Lung (tissue), 12 donors: Measurements from ENCODE around the gene CASR. TPM values are rescaled to one million over a fixed set of nuclear protein-coding genes. Genes with fewer than 3 reads are reported as not detected.

ENCODE experiments used
- ATAC-seq: fragments of 200-7000 bp; cut with Tn5 transposase; one replicate; pipeline ENCODE4 v1.9.1; 2020; ENCODE audit warnings: moderate number of reproducible peaks; ENCODE audit not compliant: insufficient read depth, low FRiP score
- DNase-seq, 3 donors: peaks; one replicate each; pipeline ENCODE4 v3.0.0-alpha.2; 2013 to 2017
- H3K27ac ChIP-seq, 2 donors: one replicate each; pipeline ENCODE4 v1.5.1; 2013; ENCODE audit warnings: mild to moderate bottlenecking in 2 of 2, moderate library complexity in 2 of 2, control low read depth in 1 of 2, inconsistent platforms in 1 of 2, low read depth in 1 of 2, low read length in 1 of 2
- H3K27me3 ChIP-seq, 3 donors: one replicate each; pipeline ENCODE4 v1.5.1; 2013; ENCODE audit warnings: low read length in 2 of 3; ENCODE audit not compliant: control insufficient read depth in 3 of 3, insufficient read depth in 3 of 3
- H3K36me3 ChIP-seq, 4 donors: one replicate each; pipeline ENCODE4 v1.5.1; 2013; ENCODE audit warnings: low read length in 4 of 4, mild to moderate bottlenecking in 1 of 4, moderate library complexity in 1 of 4; ENCODE audit not compliant: control insufficient read depth in 4 of 4, insufficient read depth in 4 of 4
- H3K4me1 ChIP-seq, 5 donors: one replicate each; pipeline ENCODE4 v1.5.1; 2013; ENCODE audit warnings: low read length in 5 of 5, mild to moderate bottlenecking in 2 of 5, moderate library complexity in 1 of 5; ENCODE audit not compliant: control insufficient read depth in 5 of 5, insufficient read depth in 5 of 5
- H3K4me3 ChIP-seq: one replicate; pipeline ENCODE4 v1.5.1; 2013; ENCODE audit warnings: mild to moderate bottlenecking, control low read depth, moderate library complexity
- H3K9ac ChIP-seq, 2 donors: one replicate each; pipeline ENCODE4 v1.5.1; 2013; ENCODE audit warnings: low read length in 2 of 2, control low read depth in 1 of 2; ENCODE audit not compliant: insufficient read depth in 1 of 2
- H3K9me3 ChIP-seq, 4 donors: one replicate each; pipeline ENCODE4 v1.5.1; 2013; ENCODE audit warnings: low read length in 3 of 4, mild to moderate bottlenecking in 1 of 4, moderate library complexity in 1 of 4; ENCODE audit not compliant: control insufficient read depth in 4 of 4, insufficient read depth in 3 of 4
- WGBS, 2 donors: extraction: QIAGEN DNeasy Blood & Tissue Kit; methylation state at CpG; one replicate each; pipeline ENCODE4 v1.1.7; 2013; 5-methylcytosine and 5-hydroxymethylcytosine counted together
- polyA plus RNA-seq, 2 donors: library from polyadenylated mRNA; stranded (reverse); fragments of 200-250 nt; gene quantifications; one replicate each; pipeline ENCODE4 v1.2.1, GENCODE V29; 2013
- total RNA-seq, 2 donors: library from RNA; depleted of rRNA in 1 of 2; stranded (reverse); fragments of >200 nt in 1 of 2; gene quantifications; one replicate each; pipeline ENCODE4 v1.2.1, GENCODE V29; 2014 to 2021
- TF ChIP-seq, protein P1 (sequence below): IDR thresholded peaks from 2 replicates; pipeline ENCODE4 v1.5.1; 2012; ENCODE audit warnings: mild to moderate bottlenecking; ENCODE audit errors: control extremely low read depth, extremely low read depth
- donor health status: control.
- donor health status: control.
- donor health status: Bipolar disorder and iron deficiency.
- donor health status: healthy.
- donor health status: DM: yes; HTN: yes; CAD: no.

CASR gene
- total and polyA plus RNA-seq, 4 donors = 0.02 to 0.40 (median 0.02) TPM; not detected in 1

DNA sequence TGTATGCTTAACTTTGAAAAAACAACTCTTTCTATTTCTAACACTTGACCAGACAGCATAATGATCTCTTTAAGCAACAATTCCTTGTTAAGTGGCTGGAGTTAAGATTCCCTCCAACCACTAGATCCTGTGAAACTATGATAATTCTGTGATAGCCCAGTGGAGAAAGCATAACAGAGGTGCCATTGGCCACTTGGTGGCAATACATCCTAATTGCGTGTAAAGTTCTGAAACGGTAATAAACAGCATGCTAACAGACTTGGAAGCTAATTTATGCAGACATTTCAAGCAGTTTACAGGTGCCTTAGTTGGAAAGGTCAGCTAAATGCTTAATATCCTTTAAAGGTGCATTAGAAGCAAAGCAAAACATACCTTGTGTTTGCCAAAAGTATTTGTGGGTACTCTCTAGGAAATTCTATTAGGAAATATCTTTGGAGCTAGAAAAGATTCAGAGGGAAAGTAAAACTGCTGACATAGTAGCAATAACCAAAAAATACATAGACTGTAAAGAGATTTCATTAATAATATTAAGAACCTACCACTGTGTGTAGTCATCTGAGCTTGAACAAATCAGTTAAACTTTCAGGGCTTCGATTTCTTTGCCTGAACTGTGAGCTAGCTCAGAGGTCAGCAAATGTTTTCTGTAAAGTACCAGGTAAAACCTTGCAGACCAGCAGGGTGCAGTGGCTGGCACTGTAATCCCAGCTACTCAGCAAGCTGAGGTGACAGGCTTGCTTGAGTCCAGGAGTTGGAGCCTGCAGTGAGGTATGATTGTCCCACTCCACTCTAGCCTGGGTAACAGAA is 122.6 kb downstream of the CASR start:
- H3K9me3 ChIP-seq = no peaks in the 10 kb centered on the region
- peaks cover 0 to 2% (median 0%) of the 10 kb centered on the region in 3 donors for H3K27me3 ChIP-seq
- H3K36me3 ChIP-seq = no peaks in the 10 kb centered on the region
- no peaks in the 10 kb centered on the region for H3K4me1 ChIP-seq
- DNase-seq (no peak), ATAC-seq (no peak)
- H3K27ac ChIP-seq = no peak overlapping the region
- no peak overlapping the region for H3K9ac ChIP-seq
- no peak overlapping the region for H3K4me3 ChIP-seq
- TF ChIP-seq, protein P1, sequence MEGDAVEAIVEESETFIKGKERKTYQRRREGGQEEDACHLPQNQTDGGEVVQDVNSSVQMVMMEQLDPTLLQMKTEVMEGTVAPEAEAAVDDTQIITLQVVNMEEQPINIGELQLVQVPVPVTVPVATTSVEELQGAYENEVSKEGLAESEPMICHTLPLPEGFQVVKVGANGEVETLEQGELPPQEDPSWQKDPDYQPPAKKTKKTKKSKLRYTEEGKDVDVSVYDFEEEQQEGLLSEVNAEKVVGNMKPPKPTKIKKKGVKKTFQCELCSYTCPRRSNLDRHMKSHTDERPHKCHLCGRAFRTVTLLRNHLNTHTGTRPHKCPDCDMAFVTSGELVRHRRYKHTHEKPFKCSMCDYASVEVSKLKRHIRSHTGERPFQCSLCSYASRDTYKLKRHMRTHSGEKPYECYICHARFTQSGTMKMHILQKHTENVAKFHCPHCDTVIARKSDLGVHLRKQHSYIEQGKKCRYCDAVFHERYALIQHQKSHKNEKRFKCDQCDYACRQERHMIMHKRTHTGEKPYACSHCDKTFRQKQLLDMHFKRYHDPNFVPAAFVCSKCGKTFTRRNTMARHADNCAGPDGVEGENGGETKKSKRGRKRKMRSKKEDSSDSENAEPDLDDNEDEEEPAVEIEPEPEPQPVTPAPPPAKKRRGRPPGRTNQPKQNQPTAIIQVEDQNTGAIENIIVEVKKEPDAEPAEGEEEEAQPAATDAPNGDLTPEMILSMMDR = no peak
- 35 to 36% methylated on average over 3 of the region's 3 CpGs for WGBS, 2 donors

DNA sequence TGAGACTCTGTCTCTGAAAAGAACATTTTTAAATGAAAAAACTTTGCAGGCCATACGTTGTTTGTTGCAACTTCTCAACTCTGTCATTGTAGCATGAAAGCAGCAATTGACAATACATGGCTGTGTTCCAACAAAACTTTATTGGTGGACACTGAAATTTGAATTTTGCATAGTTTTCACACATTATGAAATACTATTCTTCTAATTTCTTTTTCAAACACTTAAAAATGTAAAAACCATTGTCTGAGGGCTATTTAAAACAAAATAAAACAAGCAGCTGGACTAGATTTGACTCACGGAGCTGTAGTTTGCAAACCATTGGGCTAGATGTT is 123.1 kb downstream of the CASR start:
- ATAC-seq (no peak), DNase-seq (no peak)
- no peak overlapping the region for H3K4me3 ChIP-seq
- H3K27me3 ChIP-seq = peaks cover 0 to 2% (median 0%) of the 10 kb centered on the region in 3 donors
- no peak overlapping the region for H3K9ac ChIP-seq
- no peaks in the 10 kb centered on the region for H3K36me3 ChIP-seq
- no peaks in the 10 kb centered on the region for H3K9me3 ChIP-seq
- TF ChIP-seq, protein P1 = no peak
- H3K27ac ChIP-seq = no peak overlapping the region
- no peaks in the 10 kb centered on the region for H3K4me1 ChIP-seq
- WGBS, 2 donors = 53 to 54% methylated on average over 2 of the region's 2 CpGs

DNA sequence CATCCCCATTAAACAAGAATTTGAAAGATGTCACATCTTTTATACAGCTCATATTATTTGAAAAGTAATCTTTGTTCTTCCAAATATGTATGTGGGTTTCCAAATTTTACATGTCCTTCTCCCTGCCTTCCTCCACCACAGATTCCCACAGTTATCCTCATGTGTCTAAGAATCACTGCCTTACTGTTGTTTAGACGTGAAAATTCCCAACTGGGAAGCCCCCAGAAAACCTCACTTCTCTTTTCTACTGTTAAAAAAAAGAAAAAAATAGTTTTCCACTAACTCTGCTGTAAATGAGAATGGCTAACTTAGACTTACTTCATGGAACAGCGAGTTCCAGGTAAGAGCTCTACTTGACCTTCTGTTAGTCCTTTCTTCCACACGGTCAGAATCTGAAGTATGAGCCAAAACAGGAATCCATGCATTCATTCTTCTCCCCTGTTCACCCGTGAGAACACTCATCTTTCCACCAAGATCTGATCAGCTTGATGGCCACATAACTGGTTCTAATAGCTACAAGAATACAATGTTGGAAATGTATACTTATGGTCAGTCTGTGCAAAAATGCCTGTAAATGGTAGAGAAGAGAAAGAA is 123.7 kb downstream of the CASR start:
- Histone ChIP-seq H3K27ac (no peak overlapping the region), H3K9me3 (no peaks in the 10 kb centered on the region), H3K9ac (no peak overlapping the region), H3K4me1 (no peaks in the 10 kb centered on the region), H3K4me3 (no peak overlapping the region), H3K27me3 (peaks cover 0 to 2% (median 0%) of the 10 kb centered on the region in 3 donors), H3K36me3 (no peaks in the 10 kb centered on the region)
- WGBS, 2 donors = 60 to 71% methylated on average over 4 of the region's 4 CpGs
- no peak for ATAC-seq
- DNase-seq = no peak
- TF ChIP-seq, protein P1 = no peak
